Loucy (cell line): ENCODE measurements around the gene THADA.
"Not testable (repeated sequence)": the region's sequence is repeated elsewhere in the genome, so short reads cannot be mapped to it uniquely, and the experiment has no call there.

Source experiments
- CTCF ChIP-seq: fragments of 200-600 bp; sonication (generic); conservative IDR thresholded peaks from 2 replicates; pipeline ENCODE4 v1.5.1; 2014; ENCODE audit warnings: mild to moderate bottlenecking, antibody characterized with exemption, low read length
- EZH2phosphoT487 ChIP-seq: fragments of 200-600 bp; IDR thresholded peaks from 2 replicates; pipeline ENCODE4 v1.6.1; 2018; ENCODE audit warnings: antibody characterized with exemption, mild to moderate bottlenecking, moderate library complexity, borderline replicate concordance

- TF ChIP-seq CTCF, EZH2phosphoT487: not testable (repeated sequence)
Observed at GRCh38 chr2:43600596-43600995, 4.8 kb upstream of the THADA start.
